Endothelial cell of umbilical vein (primary cell): Measurements from ENCODE around the gene MYL5.

Experiments used
- CTCF ChIP-seq, 2 donors: IDR thresholded peaks; 1 replicate in 1 of 2; 2 replicates in 1 of 2; pipeline ENCODE4 v1.5.1; 2011; ENCODE audit warnings: low read length in 2 of 2, mild to moderate bottlenecking in 2 of 2, moderate library complexity in 2 of 2, control low read depth in 1 of 2, inconsistent platforms in 1 of 2, low read depth in 1 of 2; ENCODE audit not compliant: insufficient read depth in 1 of 2; ENCODE audit errors: extremely low read depth in 1 of 2
- TF ChIP-seq, protein P1 (sequence below): IDR thresholded peaks from 2 replicates; pipeline ENCODE4 v1.6.1; 2011; ENCODE audit not compliant: insufficient read depth, insufficient read length

DNA sequence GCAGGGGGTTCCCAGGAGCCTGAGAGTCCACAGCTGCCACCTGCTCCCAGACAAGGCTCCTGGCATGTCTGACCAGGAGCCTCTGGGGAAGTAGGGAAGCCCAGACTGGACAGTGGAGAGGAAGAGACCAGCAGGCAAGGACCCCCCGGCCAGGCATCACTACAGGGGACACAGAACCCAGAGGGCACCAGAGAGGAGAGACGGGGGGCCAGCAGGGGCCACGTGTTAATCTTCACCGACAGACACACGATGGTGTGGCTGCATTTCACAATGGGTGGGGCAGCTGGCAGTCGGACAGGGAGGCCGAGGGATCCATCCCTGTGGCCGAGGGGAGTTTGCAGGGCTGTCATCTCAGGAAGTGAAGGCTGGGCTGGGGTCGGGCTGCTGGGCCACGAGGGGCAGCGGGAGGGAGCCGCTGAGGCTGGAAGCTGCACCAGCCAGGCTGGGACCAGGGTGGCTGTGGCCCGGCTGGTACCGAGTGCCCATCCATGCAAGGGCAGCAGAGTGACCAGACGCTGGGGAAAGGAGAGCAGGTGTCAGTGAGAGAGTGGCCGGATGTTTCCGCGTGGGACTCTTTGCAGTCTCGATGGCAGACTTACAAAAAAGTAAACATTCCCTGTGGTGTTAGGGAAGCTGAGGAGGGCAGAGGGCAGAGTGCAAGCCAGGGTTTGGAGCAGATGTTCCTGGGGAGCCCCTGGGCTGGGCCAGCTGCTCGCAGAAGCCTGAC, 44.3 kb upstream of the MYL5 start:
- no peak for TF ChIP-seq CTCF (IDR thresholded peaks at IDR 0.05; ENCODE audit: extremely low read depth in 1 of 2, insufficient read depth in 1 of 2, low read depth in 1 of 2, low read length in 2 of 2)
- TF ChIP-seq, protein P1, sequence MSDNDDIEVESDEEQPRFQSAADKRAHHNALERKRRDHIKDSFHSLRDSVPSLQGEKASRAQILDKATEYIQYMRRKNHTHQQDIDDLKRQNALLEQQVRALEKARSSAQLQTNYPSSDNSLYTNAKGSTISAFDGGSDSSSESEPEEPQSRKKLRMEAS: no peak
